ENCODE results near the gene FAM240A. TPM values are rescaled to one million over a fixed set of nuclear protein-coding genes. Genes with fewer than 3 reads are reported as not detected.
"Not testable (repeated sequence)": the region's sequence is repeated elsewhere in the genome, so short reads cannot be mapped to it uniquely, and the experiment has no call there.

Gene FAM240A
- total RNA-seq, 2 donors from 2014 or later = not detected

DNA sequence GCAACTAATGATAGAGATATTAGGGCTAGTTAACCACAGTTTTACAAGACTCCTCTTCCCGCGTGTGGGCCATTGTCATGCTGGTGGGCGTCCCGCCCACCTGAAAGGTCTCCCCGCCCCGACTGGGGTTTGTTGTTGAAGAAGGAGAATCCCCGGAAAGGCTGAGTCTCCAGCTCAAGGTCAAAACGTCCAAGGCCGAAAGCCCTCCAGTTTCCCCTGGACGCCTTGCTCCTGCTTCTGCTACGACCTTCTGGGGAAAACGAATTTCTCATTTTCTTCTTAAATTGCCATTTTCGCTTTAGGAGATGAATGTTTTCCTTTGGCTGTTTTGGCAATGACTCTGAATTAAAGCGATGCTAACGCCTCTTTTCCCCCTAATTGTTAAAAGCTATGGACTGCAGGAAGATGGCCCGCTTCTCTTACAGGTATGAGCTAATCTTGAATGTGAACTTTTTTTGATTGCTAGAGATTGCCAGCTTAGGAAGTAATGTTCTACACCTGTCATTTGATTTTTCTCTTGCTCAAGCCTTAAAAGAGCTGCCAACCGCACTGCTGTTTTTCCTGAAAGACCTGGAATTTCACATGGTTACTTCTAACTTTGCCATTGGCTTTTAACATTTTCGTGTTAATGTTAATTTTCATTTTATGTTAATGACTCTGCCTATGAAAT is 34.6 kb upstream of the FAM240A start:
- H3K4me3 Mint-ChIP-seq; H3K27me3 Mint-ChIP-seq (ENCODE audit: low read depth); H3K4me1 Mint-ChIP-seq (ENCODE audit: low read depth); DNase-seq; H3K9me3 Mint-ChIP-seq; ATAC-seq (replicated peaks in 1 of 2); H3K27ac Mint-ChIP-seq; H3K36me3 Mint-ChIP-seq (ENCODE audit: insufficient read depth in 2 of 2): not testable (repeated sequence)

GRCh38 chr3:46578973-46579755 is 33.2 kb upstream of the FAM240A start:
- Mint-ChIP-seq H3K36me3 (ENCODE audit: insufficient read depth in 2 of 2) (no peaks in the 10 kb centered on the region), H3K27me3 (ENCODE audit: low read depth) (peaks cover 6% of the 10 kb centered on the region), H3K27ac (no peak overlapping the region), H3K4me3 (no peak overlapping the region), H3K4me1 (ENCODE audit: low read depth) (peaks cover 4% of the 10 kb centered on the region), H3K9me3 (no peaks in the 10 kb centered on the region)
- ATAC-seq (replicated peaks in 1 of 2) (no peak), DNase-seq (no peak)

DNA sequence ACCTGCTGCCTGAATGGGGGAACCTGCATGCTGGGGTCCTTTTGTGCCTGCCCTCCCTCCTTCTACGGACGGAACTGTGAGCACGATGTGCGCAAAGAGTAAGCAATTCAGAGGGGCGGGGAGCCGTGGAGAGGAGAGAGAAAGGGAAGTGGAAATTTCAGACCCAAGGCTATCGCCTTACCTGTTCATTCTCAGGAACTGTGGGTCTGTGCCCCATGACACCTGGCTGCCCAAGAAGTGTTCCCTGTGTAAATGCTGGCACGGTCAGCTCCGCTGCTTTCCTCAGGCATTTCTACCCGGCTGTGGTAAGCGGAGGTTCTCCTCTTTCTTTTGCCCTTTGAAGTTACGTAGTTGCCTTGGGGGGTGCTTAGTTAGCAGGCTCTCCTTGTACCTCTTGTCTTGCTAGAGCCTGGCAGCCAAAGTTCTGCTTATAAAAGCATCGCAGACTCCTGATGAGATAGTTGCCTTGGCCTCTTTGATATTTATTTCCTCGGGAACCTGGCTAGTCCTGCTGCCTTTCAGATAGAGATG is 32.5 kb upstream of the FAM240A start:
- Mint-ChIP-seq H3K4me1 (ENCODE audit: low read depth) (peaks cover 4% of the 10 kb centered on the region), H3K4me3 (no peak overlapping the region), H3K36me3 (ENCODE audit: insufficient read depth in 2 of 2) (no peaks in the 10 kb centered on the region), H3K9me3 (no peaks in the 10 kb centered on the region), H3K27me3 (ENCODE audit: low read depth) (peaks cover 6% of the 10 kb centered on the region), H3K27ac (no peak overlapping the region)
- DNase-seq (no peak), ATAC-seq (replicated peaks in 1 of 2) (no peak)

GRCh38 chr3:46580675-46581074 is 31.6 kb upstream of the FAM240A start:
- DNase-seq = no peak
- no peaks in the 10 kb centered on the region for H3K9me3 Mint-ChIP-seq
- H3K4me1 Mint-ChIP-seq (ENCODE audit: low read depth) = peaks cover 4% of the 10 kb centered on the region
- peaks cover 6% of the 10 kb centered on the region for H3K27me3 Mint-ChIP-seq (ENCODE audit: low read depth)
- no peak overlapping the region for H3K4me3 Mint-ChIP-seq
- no peak overlapping the region for H3K27ac Mint-ChIP-seq
- no peaks in the 10 kb centered on the region for H3K36me3 Mint-ChIP-seq (ENCODE audit: insufficient read depth in 2 of 2)
- ATAC-seq (replicated peaks in 1 of 2) = no peak

DNA sequence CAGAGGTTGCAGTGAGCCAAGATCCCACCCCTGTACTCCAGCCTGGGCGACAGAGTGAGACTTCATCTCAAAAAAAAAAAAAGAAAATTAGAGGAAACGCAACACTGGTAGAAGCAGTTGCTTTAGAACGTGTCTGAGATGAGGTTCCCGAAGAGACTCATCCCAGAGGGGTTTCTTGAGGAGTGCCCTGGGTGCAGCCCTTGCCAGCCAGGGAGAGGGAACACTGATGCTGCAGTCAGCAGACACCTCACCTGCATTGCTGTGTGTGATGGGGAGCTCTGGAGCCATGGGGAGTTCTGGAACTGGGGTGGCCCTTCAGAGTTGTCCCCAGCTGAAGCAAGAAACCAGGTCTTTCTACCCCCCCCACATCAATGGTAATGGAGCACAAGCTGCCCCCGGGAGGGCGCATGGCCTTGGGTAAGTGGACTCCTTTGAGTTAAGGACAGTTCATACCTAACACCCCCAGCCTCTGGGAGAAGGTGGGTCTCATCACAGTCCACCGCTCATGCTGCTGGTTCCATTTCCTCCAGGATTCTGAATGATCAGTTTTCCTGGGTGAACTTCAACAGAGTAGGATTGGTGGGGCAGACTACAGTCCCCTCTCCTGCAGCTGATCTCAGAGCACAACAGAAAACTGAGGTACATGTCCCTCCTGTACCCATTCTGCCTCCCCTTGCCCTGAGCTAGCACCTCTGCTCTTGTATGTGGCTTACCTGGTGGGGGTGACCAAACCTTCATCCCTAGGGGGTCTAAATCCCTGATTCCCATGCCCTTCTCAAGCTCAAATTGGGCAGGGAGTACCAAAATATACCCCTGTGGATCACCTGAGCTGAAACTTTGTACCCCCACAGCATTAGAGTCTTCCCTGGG is 27.5 kb upstream of the FAM240A start:
- Mint-ChIP-seq H3K27me3 (ENCODE audit: low read depth) (peaks cover 6% of the 10 kb centered on the region), H3K36me3 (ENCODE audit: insufficient read depth in 2 of 2) (no peaks in the 10 kb centered on the region), H3K9me3 (no peaks in the 10 kb centered on the region), H3K27ac (no peak overlapping the region), H3K4me3 (no peak overlapping the region), H3K4me1 (ENCODE audit: low read depth) (peaks cover 7% of the 10 kb centered on the region)
- DNase-seq (no peak), ATAC-seq (replicated peaks in 1 of 2) (no peak)

DNA sequence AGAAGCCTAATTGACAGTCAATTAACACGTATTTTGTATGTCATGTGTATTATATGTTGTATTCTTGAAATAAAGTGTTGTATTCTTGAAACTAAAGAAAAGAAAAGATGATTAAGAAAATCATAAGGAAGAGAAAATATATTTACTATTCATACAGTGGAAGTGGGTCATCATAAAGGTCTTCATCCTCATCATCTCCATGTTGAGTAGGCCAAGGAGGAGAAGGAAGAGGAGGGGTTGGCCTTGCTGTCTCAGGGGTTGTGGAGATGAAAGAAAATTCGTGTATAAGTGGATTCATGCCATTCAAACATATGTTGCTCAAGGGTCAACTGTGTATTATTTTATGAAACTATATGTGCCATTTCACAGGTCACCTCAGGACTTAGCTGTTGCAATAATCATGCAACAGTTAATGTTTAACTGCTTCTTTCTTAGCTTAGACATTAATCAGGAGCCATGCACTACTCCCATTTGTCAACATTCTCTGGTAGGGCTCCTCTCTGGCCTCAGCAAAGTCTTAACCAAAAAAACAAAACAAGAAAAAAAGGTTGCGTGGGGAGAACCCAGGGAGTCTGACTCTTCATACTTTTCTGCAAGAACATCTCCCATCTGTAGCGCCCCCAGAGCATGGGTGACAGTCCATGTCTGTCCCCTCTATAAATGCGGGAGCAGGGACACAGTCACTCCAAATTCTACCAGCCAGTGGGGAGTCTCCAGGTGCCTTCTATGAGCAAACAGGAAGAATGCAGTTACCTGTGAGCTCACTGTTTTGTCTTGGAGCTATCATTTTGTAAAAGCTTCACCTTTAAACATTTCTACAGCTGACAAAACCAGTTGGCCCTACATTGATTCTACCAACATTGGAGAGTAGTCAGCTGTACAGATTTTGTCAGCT is 26.3 kb upstream of the FAM240A start:
- no peak overlapping the region for H3K4me3 Mint-ChIP-seq
- no peak for ATAC-seq (replicated peaks in 1 of 2)
- no peaks in the 10 kb centered on the region for H3K36me3 Mint-ChIP-seq (ENCODE audit: insufficient read depth in 2 of 2)
- no peaks in the 10 kb centered on the region for H3K9me3 Mint-ChIP-seq
- no peak overlapping the region for H3K27ac Mint-ChIP-seq
- peaks cover 7% of the 10 kb centered on the region for H3K4me1 Mint-ChIP-seq (ENCODE audit: low read depth)
- DNase-seq = no peak
- H3K27me3 Mint-ChIP-seq (ENCODE audit: low read depth) = peaks cover 6% of the 10 kb centered on the region

- no peak overlapping the region for H3K4me3 Mint-ChIP-seq
- H3K27me3 Mint-ChIP-seq (ENCODE audit: low read depth) = peaks cover 3% of the 10 kb centered on the region
- ATAC-seq (replicated peaks in 1 of 2) (no peak), DNase-seq (no peak)
- peaks cover 7% of the 10 kb centered on the region for H3K4me1 Mint-ChIP-seq (ENCODE audit: low read depth)
- H3K27ac Mint-ChIP-seq = no peak overlapping the region
- no peaks in the 10 kb centered on the region for H3K9me3 Mint-ChIP-seq
- H3K36me3 Mint-ChIP-seq (ENCODE audit: insufficient read depth in 2 of 2) = no peaks in the 10 kb centered on the region
Measured at GRCh38 chr3:46586738-46587246, 25.5 kb upstream of the FAM240A start.

DNA sequence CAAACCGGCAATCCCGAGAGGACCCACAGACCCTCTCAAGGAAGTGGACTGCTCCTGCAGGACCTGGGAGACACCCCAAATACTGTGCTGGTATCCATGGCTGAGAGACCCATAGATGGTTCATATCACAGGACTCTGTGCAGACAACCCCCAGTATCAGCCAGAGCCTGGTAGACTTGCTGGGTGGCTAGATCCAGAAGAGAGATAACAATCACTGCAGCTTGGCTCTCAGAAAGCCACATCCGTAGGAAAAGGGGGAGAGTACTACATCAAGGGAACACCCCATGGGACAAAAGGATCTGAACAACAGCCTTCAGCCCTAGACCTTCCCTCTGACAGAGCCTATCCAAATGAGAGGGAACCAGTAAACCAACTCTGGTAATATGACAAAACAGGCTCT is 25.1 kb upstream of the FAM240A start:
- DNase-seq = not testable (repeated sequence)

DNA sequence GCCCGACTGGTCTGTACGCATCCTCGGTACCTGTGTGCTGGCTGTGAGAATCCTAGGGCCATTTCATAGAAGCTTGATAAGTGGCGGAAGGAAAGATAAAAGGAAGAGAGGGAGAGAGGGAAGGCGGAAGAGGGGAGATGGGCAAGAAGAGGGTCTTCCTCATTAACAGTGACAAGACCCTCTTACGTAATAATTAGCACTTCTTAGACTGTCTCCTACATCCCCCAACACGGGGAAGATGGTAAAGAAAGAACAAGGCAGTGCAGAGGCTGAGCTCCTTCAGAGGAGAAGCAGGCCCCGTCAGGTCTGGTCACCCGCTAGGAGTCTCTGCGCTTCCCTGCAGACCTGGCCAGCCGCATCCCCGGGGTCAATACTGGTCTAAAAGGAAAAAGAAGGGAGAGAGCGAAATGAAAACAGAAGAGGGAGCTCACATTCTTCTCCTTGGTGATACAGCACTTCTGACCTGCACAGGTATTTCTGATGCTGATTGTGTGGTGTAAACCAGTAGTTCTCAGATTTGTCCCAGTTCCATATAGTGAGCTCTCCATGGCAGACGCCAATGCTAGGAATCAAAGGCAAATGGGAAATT is 19.0 kb upstream of the FAM240A start:
- no peak for DNase-seq

More for the DNA sequence above, 25.1 kb upstream of the FAM240A start:
- H3K27ac Mint-ChIP-seq; H3K4me3 Mint-ChIP-seq; H3K9me3 Mint-ChIP-seq; H3K36me3 Mint-ChIP-seq (ENCODE audit: insufficient read depth in 2 of 2); ATAC-seq (replicated peaks in 1 of 2); H3K4me1 Mint-ChIP-seq (ENCODE audit: low read depth); H3K27me3 Mint-ChIP-seq (ENCODE audit: low read depth): not testable (repeated sequence)

DNA sequence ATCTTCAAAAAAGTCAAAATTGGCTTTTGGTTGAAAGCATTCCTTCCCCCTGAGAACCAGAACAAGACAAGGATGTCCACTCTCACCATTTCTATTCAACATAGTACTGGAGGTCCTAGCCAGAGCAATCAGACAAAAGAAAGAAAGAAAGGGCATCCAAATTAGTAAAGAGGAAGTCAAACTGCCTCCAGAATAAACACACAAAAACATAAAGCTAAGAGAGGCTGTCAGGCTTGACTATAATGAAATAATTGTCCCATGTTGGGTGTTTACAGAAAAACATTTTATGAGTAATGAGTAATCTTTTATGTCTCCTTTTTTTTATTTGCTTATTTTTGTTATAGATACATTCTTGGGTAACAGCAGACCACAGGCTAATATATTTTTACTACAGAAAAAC is 18.3 kb upstream of the FAM240A start:
- DNase-seq (no peak), ATAC-seq (replicated peaks in 1 of 2) (no peak)
- Mint-ChIP-seq H3K4me3 (no peak overlapping the region), H3K4me1 (ENCODE audit: low read depth) (no peaks in the 10 kb centered on the region), H3K27ac (no peak overlapping the region), H3K27me3 (ENCODE audit: low read depth) (no peaks in the 10 kb centered on the region), H3K36me3 (ENCODE audit: insufficient read depth in 2 of 2) (no peaks in the 10 kb centered on the region), H3K9me3 (no peaks in the 10 kb centered on the region)

More for the DNA sequence above, 19.0 kb upstream of the FAM240A start:
- Mint-ChIP-seq H3K9me3 (no peaks in the 10 kb centered on the region), H3K27ac (no peak overlapping the region), H3K4me3 (no peak overlapping the region), H3K27me3 (ENCODE audit: low read depth) (no peaks in the 10 kb centered on the region), H3K4me1 (ENCODE audit: low read depth) (no peaks in the 10 kb centered on the region), H3K36me3 (ENCODE audit: insufficient read depth in 2 of 2) (no peaks in the 10 kb centered on the region)
- ATAC-seq (replicated peaks in 1 of 2) = no peak

- H3K4me3 Mint-ChIP-seq = no peak overlapping the region
- ATAC-seq (replicated peaks in 1 of 2) (no peak), DNase-seq (no peak)
- no peaks in the 10 kb centered on the region for H3K4me1 Mint-ChIP-seq (ENCODE audit: low read depth)
- H3K27me3 Mint-ChIP-seq (ENCODE audit: low read depth) = no peaks in the 10 kb centered on the region
- no peak overlapping the region for H3K27ac Mint-ChIP-seq
- H3K9me3 Mint-ChIP-seq = no peaks in the 10 kb centered on the region
- no peaks in the 10 kb centered on the region for H3K36me3 Mint-ChIP-seq (ENCODE audit: insufficient read depth in 2 of 2)
Measured at GRCh38 chr3:46594723-46595122, 17.6 kb upstream of the FAM240A start.

DNA sequence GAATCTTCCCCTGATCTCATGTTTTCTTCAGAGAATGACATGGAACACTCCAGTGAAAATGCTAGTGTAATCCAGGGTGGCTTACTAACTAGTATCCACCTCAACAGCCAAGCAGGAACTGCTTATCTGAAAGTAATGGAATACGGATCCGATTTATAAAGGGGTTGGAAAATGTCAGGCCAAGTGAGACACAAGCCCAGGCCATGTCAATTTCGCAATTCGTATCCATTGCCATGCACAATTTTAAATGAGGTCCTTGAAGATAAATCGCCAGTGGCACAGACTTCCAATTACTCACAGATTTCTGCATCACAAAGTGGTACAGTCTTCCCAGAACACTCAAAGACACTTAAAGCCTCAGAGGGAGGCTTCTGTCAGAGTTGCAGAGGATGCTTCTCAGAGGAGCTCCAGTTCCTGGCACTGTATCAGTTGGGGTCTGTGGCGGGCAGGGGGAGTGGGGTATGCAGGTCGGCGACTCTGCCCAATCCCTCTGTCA is 16.5 kb upstream of the FAM240A start:
- no peaks in the 10 kb centered on the region for H3K36me3 Mint-ChIP-seq (ENCODE audit: insufficient read depth in 2 of 2)
- DNase-seq (no peak), ATAC-seq (replicated peaks in 1 of 2) (no peak)
- H3K27me3 Mint-ChIP-seq (ENCODE audit: low read depth) = no peaks in the 10 kb centered on the region
- H3K27ac Mint-ChIP-seq = no peak overlapping the region
- no peaks in the 10 kb centered on the region for H3K9me3 Mint-ChIP-seq
- no peaks in the 10 kb centered on the region for H3K4me1 Mint-ChIP-seq (ENCODE audit: low read depth)
- no peak overlapping the region for H3K4me3 Mint-ChIP-seq

Data from activated T-cell treated with anti-CD3 and anti-CD28 coated beads, Interleukin-2, amount 50 U/mL, for 72 hours (primary cell).